HepG2 (cell line): ENCODE data around the gene SERPINA3. TPM values are rescaled to one million over a fixed set of nuclear protein-coding genes. Genes with fewer than 3 reads are reported as not detected.

Experiments used
- ATAD3A ChIP-seq: sonication (generic); formaldehyde crosslinking; IDR thresholded peaks from 2 replicates; pipeline ENCODE4 v1.4.0; 2020; ENCODE audit warnings: missing genetic modification reagents
- BCL6 ChIP-seq: IDR thresholded peaks from 2 replicates; pipeline ENCODE4 v1.6.1; 2016; ENCODE audit warnings: missing genetic modification reagents, missing compliant biosample characterization
- EHMT2 ChIP-seq: fragments of 200-600 bp; sonication (generic); IDR thresholded peaks from 2 replicates; pipeline ENCODE4 v1.7.0; 2017; ENCODE audit warnings: antibody characterized with exemption, low read depth, low read length, borderline replicate concordance
- HOXA7 ChIP-seq: sonication (generic); formaldehyde crosslinking; IDR thresholded peaks from 2 replicates; pipeline ENCODE4 v1.8.1; 2022; ENCODE audit warnings: mild to moderate bottlenecking, missing genetic modification reagents, moderate library complexity
- KLF6 ChIP-seq: IDR thresholded peaks from 2 replicates; pipeline ENCODE4 v1.8.0; 2016; ENCODE audit warnings: missing biosample characterization, missing genetic modification reagents
- MAF1 ChIP-seq: sonication (generic); formaldehyde crosslinking; IDR thresholded peaks from 2 replicates; pipeline ENCODE4 v1.5.0; 2020; ENCODE audit warnings: missing genetic modification reagents, borderline replicate concordance
- MAFK ChIP-seq, 2 experiments: IDR thresholded peaks in 1 of 2; conservative IDR thresholded peaks in 1 of 2; 2 replicates each; pipeline ENCODE4 v1.6.1; 2011; ENCODE audit warnings: improper control_type of control experiment in 2 of 2, low read length in 2 of 2
- REST ChIP-seq, 2 experiments: IDR thresholded peaks; 2 replicates each; pipeline ENCODE4 v1.6.1; 2011 to 2012; ENCODE audit warnings: low read length in 2 of 2, borderline replicate concordance in 1 of 2, low read depth in 1 of 2, mild to moderate bottlenecking in 1 of 2, moderate library complexity in 1 of 2
- SMC3 ChIP-seq: IDR thresholded peaks from 2 replicates; pipeline ENCODE4 v1.6.1; 2011; ENCODE audit warnings: low read length, improper control_type of control experiment
- SOX5 ChIP-seq: IDR thresholded peaks from 2 replicates; pipeline ENCODE4 v1.6.1; 2016; ENCODE audit warnings: borderline replicate concordance
- SP4 ChIP-seq: sonication (generic); formaldehyde crosslinking; IDR thresholded peaks from 2 replicates; pipeline ENCODE4 v1.8.1; 2023; ENCODE audit warnings: mild to moderate bottlenecking, missing genetic modification reagents
- SRSF1 ChIP-seq: fragments of 200-400 bp; formaldehyde crosslinking; optimal IDR thresholded peaks from 2 replicates; pipeline ENCODE3; 2017; ENCODE audit warnings: mild to moderate bottlenecking, low read depth, low read length, moderate library complexity
- YEATS2 ChIP-seq: sonication (generic); formaldehyde crosslinking; IDR thresholded peaks from 2 replicates; pipeline ENCODE4 v1.4.0; 2020; ENCODE audit warnings: missing genetic modification reagents, borderline replicate concordance
- ZFP91 ChIP-seq: sonication (generic); formaldehyde crosslinking; IDR thresholded peaks from 2 replicates; pipeline ENCODE4 v1.9.0; 2022; ENCODE audit warnings: missing genetic modification reagents, mild to moderate bottlenecking, borderline replicate concordance
- ZNF281 ChIP-seq: sonication (generic); formaldehyde crosslinking; IDR thresholded peaks from 2 replicates; pipeline ENCODE4 v1.4.0; 2020; ENCODE audit warnings: missing genetic modification reagents, borderline replicate concordance
- ZNF33A ChIP-seq: sonication (generic); formaldehyde crosslinking; IDR thresholded peaks from 2 replicates; pipeline ENCODE4 v1.5.1; 2020; ENCODE audit warnings: missing genetic modification reagents, mild to moderate bottlenecking, moderate library complexity, borderline replicate concordance
- ZNF674 ChIP-seq: sonication (generic); formaldehyde crosslinking; IDR thresholded peaks from 2 replicates; pipeline ENCODE4 v1.5.0; 2020; ENCODE audit warnings: low read depth, mild to moderate bottlenecking, missing genetic modification reagents
- ZSCAN12 ChIP-seq: sonication (generic); formaldehyde crosslinking; IDR thresholded peaks from 2 replicates; pipeline ENCODE4 v1.9.0; 2021; ENCODE audit warnings: mild to moderate bottlenecking, missing genetic modification reagents
- ZSCAN25 ChIP-seq: sonication (generic); formaldehyde crosslinking; IDR thresholded peaks from 2 replicates; pipeline ENCODE4 v1.8.0; 2022; ENCODE audit warnings: mild to moderate bottlenecking, missing genetic modification reagents
- polyA plus RNA-seq, 8 experiments: library from polyadenylated mRNA; depleted of rRNA in 3 of 8; stranded (reverse) in 7 of 8; unstranded in 1 of 8; fragments of >200 nt; fragmentation: Illumina TruSeq in 4 of 8; extraction: Trizol in 4 of 8; gene quantifications; 2 replicates each; pipeline versions ENCODE4 v1.2.1 to v1.2.3, GENCODE V29; 2011 to 2016; ENCODE audit warnings: low read depth in 4 of 8, missing spikeins in 1 of 8, mixed read lengths in 1 of 8; ENCODE audit not compliant: insufficient read depth in 1 of 8
- total RNA-seq, 5 experiments: library from RNA; depleted of rRNA; stranded (reverse); fragments of >200 nt; fragmentation: Illumina TruSeq; extraction: Trizol; gene quantifications; 2 replicates each; pipeline ENCODE4 v1.2.3, GENCODE V29; 2016; ENCODE audit warnings: low read depth in 1 of 5

SERPINA3 gene
- total and polyA plus RNA-seq, 2 of the 13 experiments (the other 11 are each of a cell fraction or from before 2014, with no cell fraction given) = 825 to 2,200 TPM

GRCh38 chr14:94598816-94599655, 13.2 kb upstream of the SERPINA3 start (continued):
- TF ChIP-seq KLF6 = no peak
- peak; percentile 98 for TF ChIP-seq BCL6 (CRISPR knock-in tag)
- 0 out of 2 replicates have a peak, but pooled peaks have one; percentile 73 for TF ChIP-seq MAF1
- peak; percentile 22; the same call in 1 of the 2 replicates for TF ChIP-seq YEATS2 (CRISPR knock-in tag)
- peak; percentile 82; the same call in 1 of the 2 replicates for TF ChIP-seq ZNF281 (CRISPR knock-in tag)
- TF ChIP-seq SRSF1 = no peak
- peak; percentile 76 for TF ChIP-seq SMC3
- TF ChIP-seq REST (IDR thresholded peaks at IDR 0.05; ENCODE audit: borderline replicate concordance in 1 of 2, low read depth in 1 of 2, low read length in 2 of 2) = peak in 1 of 2 experiments; percentile 70; a peak in 1 of 4 replicates
- TF ChIP-seq SOX5 (CRISPR knock-in tag) = peak; percentile 96
- peak; percentile 73 to 82 for TF ChIP-seq MAFK (conservative IDR thresholded peaks at IDR 0.05 in 1 of 2, IDR thresholded peaks at IDR 0.05 in 1 of 2; ENCODE audit: low read length in 2 of 2)
- no peak for TF ChIP-seq HOXA7 (CRISPR knock-in tag)
- TF ChIP-seq ZSCAN12 = no peak
- peak; percentile 86 for TF ChIP-seq SP4 (CRISPR knock-in tag)
- peak; percentile 48; the same call in 1 of the 2 replicates for TF ChIP-seq EHMT2
- peak; percentile 85; the same call in 1 of the 2 replicates for TF ChIP-seq ZFP91 (CRISPR knock-in tag)
- TF ChIP-seq ATAD3A = no peak
- peak; percentile 88 for TF ChIP-seq ZSCAN25 (CRISPR knock-in tag)
- no peak for TF ChIP-seq ZNF33A (CRISPR knock-in tag)
- no peak for TF ChIP-seq ZNF674 (CRISPR knock-in tag)
